Measurements from ENCODE around the gene VILL. TPM values are rescaled to one million over a fixed set of nuclear protein-coding genes. Genes with fewer than 3 reads are reported as not detected.

The VILL gene
- total and polyA plus RNA-seq, 2 donors (not counting 1 experiment from before 2014, with no cell fraction given): 2.0 to 9.4 TPM

DNA sequence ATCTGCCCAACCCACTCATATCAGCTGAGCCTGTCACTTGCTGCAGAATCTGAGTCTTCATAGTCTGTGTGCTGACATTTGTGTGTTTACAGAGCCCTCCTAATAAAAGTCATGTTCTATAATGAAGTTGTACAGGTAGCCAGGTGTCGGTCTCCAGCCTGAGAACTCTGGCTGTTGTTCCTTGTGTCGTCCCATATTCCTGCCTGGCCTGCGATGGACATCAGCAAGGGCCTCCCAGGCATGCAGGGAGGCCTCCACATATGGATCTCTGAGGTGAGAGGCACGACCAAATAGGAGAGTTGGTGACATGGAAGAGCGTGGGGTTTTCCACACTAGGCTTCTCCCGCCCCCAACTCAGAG, 2.9 kb downstream of the VILL start:
- Histone ChIP-seq H3K36me3 (ENCODE audit: control insufficient read depth, insufficient read depth, low read length) (no peaks in the 10 kb centered on the region), H3K79me2 (ENCODE audit: control insufficient read depth, insufficient read depth, low read length) (no peaks in the 10 kb centered on the region), H3K27ac (ENCODE audit: insufficient read depth, low read length) (no peak overlapping the region), H3K4me2 (ENCODE audit: extremely low read depth, insufficient read depth, low read length) (no peak overlapping the region), H2AFZ (ENCODE audit: low read length) (peak overlapping the region; percentile 85), H3K4me1 (ENCODE audit: control insufficient read depth, extremely low read depth, insufficient read depth, low read length) (peaks cover 6% of the 10 kb centered on the region), H3K9ac (ENCODE audit: insufficient read depth, low read length) (no peak overlapping the region), H3K9me3 (ENCODE audit: control insufficient read depth, insufficient read depth, low read depth, low read length) (no peaks in the 10 kb centered on the region), H3K27me3 (ENCODE audit: control insufficient read depth, insufficient read depth, low read length) (no peaks in the 10 kb centered on the region), H3K4me3 (replicated peaks in 1 of 4; ENCODE audit: control extremely low read depth in 1 of 4, insufficient read depth in 1 of 4, low read depth in 3 of 4, low read length in 4 of 4) (peak overlapping the region in 2 of 4 experiments; percentile 77 to 83), H4K20me1 (ENCODE audit: control insufficient read depth, extremely low read depth, insufficient read depth, low read length) (no peaks in the 10 kb centered on the region)
- no peak for DNase-seq (ENCODE audit: low read depth in 2 of 2)
- TF ChIP-seq EZH2 (IDR thresholded peaks at IDR 0.05; ENCODE audit: low read length, missing control alignments): no peak
- TF ChIP-seq, protein P1, sequence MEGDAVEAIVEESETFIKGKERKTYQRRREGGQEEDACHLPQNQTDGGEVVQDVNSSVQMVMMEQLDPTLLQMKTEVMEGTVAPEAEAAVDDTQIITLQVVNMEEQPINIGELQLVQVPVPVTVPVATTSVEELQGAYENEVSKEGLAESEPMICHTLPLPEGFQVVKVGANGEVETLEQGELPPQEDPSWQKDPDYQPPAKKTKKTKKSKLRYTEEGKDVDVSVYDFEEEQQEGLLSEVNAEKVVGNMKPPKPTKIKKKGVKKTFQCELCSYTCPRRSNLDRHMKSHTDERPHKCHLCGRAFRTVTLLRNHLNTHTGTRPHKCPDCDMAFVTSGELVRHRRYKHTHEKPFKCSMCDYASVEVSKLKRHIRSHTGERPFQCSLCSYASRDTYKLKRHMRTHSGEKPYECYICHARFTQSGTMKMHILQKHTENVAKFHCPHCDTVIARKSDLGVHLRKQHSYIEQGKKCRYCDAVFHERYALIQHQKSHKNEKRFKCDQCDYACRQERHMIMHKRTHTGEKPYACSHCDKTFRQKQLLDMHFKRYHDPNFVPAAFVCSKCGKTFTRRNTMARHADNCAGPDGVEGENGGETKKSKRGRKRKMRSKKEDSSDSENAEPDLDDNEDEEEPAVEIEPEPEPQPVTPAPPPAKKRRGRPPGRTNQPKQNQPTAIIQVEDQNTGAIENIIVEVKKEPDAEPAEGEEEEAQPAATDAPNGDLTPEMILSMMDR (conservative IDR thresholded peaks at IDR 0.05 in 1 of 2, IDR thresholded peaks at IDR 0.05 in 1 of 2; ENCODE audit: low read depth in 1 of 2, low read length in 2 of 2): no peak

DNA sequence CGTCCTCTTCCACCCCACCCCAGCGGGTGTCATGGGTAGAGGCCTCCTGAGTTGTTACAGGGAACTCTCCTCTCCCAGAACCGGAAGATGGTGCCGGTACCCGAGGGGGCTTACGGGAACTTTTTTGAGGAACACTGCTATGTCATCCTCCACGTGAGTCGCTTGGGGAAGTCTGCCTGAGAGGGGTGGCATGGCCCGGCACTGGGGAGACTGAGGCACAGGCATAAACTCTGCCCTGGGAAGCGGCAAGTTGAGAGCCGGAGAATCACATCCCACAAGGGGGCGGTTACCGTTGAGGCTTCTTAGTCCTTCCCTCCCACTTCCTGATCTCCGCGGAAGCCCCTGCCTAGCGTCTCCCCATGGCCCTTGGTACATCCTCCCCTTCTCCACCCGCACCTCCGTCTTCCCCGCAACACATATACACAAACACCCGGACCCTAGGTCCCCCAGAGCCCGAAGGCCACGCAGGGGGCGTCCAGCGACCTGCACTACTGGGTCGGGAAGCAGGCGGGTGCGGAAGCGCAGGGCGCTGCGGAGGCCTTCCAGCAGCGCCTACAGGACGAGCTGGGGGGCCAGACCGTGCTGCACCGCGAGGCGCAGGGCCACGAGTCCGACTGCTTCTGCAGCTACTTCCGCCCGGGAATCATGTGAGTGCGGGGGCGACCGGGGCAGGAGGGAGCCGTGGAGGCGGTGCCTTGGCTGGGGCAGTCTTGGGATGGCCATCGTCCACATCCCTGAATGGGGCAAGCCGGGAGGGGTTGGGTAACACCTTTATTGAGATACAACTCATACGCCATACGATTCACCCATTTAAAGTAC, 3.4 kb downstream of the VILL start:
- peak overlapping the region; percentile 88 for H3K4me2 ChIP-seq (ENCODE audit: extremely low read depth, insufficient read depth, low read length)
- peaks cover 9% of the 10 kb centered on the region for H3K4me1 ChIP-seq (ENCODE audit: control insufficient read depth, extremely low read depth, insufficient read depth, low read length)
- peak overlapping the region; percentile 62 for H3K9ac ChIP-seq (ENCODE audit: insufficient read depth, low read length)
- peak overlapping the region; percentile 85 for H2AFZ ChIP-seq (ENCODE audit: low read length)
- H3K79me2 ChIP-seq (ENCODE audit: control insufficient read depth, insufficient read depth, low read length): no peaks in the 10 kb centered on the region
- no peaks in the 10 kb centered on the region for H3K36me3 ChIP-seq (ENCODE audit: control insufficient read depth, insufficient read depth, low read length)
- H3K9me3 ChIP-seq (ENCODE audit: control insufficient read depth, insufficient read depth, low read depth, low read length): no peaks in the 10 kb centered on the region
- TF ChIP-seq, protein P1 (conservative IDR thresholded peaks at IDR 0.05 in 1 of 2, IDR thresholded peaks at IDR 0.05 in 1 of 2; ENCODE audit: low read depth in 1 of 2, low read length in 2 of 2): peak in 1 of 2 donors; percentile 3
- TF ChIP-seq EZH2 (IDR thresholded peaks at IDR 0.05; ENCODE audit: low read length, missing control alignments): no peak
- no peaks in the 10 kb centered on the region for H3K27me3 ChIP-seq (ENCODE audit: control insufficient read depth, insufficient read depth, low read length)
- peak; percentile 79 to 83 for DNase-seq (ENCODE audit: low read depth in 2 of 2)
- no peaks in the 10 kb centered on the region for H4K20me1 ChIP-seq (ENCODE audit: control insufficient read depth, extremely low read depth, insufficient read depth, low read length)
- H3K27ac ChIP-seq (ENCODE audit: insufficient read depth, low read length): peak overlapping the region; percentile 59
- H3K4me3 ChIP-seq (replicated peaks in 1 of 4; ENCODE audit: control extremely low read depth in 1 of 4, insufficient read depth in 1 of 4, low read depth in 3 of 4, low read length in 4 of 4): peak overlapping the region; percentile 23 to 83 (median 59)

DNA sequence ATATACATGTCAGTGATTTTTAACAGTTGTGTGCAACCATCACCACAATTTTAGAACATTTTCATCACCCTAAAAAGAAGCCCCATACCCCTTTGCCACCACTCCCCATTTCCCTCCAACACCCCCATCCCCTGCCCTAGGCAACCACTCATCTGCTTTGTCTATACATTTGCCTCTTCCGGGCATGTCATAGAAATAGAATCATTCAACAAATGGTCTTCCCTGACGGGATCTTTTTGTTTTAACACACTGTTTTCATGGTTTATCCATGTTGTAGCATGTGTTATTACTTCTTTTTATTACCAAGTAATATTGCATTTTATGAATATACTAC, 4.0 kb downstream of the VILL start:
- Histone ChIP-seq H3K4me3 (replicated peaks in 1 of 4; ENCODE audit: control extremely low read depth in 1 of 4, insufficient read depth in 1 of 4, low read depth in 3 of 4, low read length in 4 of 4) (peak overlapping the region; percentile 23 to 83 (median 59)), H3K4me2 (ENCODE audit: extremely low read depth, insufficient read depth, low read length) (peak overlapping the region; percentile 88), H3K9me3 (ENCODE audit: control insufficient read depth, insufficient read depth, low read depth, low read length) (no peaks in the 10 kb centered on the region), H3K79me2 (ENCODE audit: control insufficient read depth, insufficient read depth, low read length) (no peaks in the 10 kb centered on the region), H2AFZ (ENCODE audit: low read length) (peak overlapping the region; percentile 85), H4K20me1 (ENCODE audit: control insufficient read depth, extremely low read depth, insufficient read depth, low read length) (no peaks in the 10 kb centered on the region), H3K4me1 (ENCODE audit: control insufficient read depth, extremely low read depth, insufficient read depth, low read length) (peaks cover 9% of the 10 kb centered on the region), H3K27me3 (ENCODE audit: control insufficient read depth, insufficient read depth, low read length) (no peaks in the 10 kb centered on the region), H3K36me3 (ENCODE audit: control insufficient read depth, insufficient read depth, low read length) (peaks cover 2% of the 10 kb centered on the region), H3K9ac (ENCODE audit: insufficient read depth, low read length) (no peak overlapping the region), H3K27ac (ENCODE audit: insufficient read depth, low read length) (peak overlapping the region; percentile 59)
- DNase-seq (ENCODE audit: low read depth in 2 of 2): no peak
- TF ChIP-seq, protein P1 (conservative IDR thresholded peaks at IDR 0.05 in 1 of 2, IDR thresholded peaks at IDR 0.05 in 1 of 2; ENCODE audit: low read depth in 1 of 2, low read length in 2 of 2): no peak
- TF ChIP-seq EZH2 (IDR thresholded peaks at IDR 0.05; ENCODE audit: low read length, missing control alignments): no peak

Data from fibroblast of lung (primary cell).